CD14-positive monocyte (primary cell): ENCODE measurements around the gene WDR19. TPM values are rescaled to one million over a fixed set of nuclear protein-coding genes. Genes with fewer than 3 reads are reported as not detected.

Experiments used
- DNase-seq, 3 donors: peaks; one replicate each; pipeline ENCODE4 v3.0.0-alpha.2; 2011 to 2022
- H2AFZ ChIP-seq: 2 replicates; pipeline ENCODE4 v1.6.0; 2012; ENCODE audit warnings: mild to moderate bottlenecking, low read depth, low read length, inconsistent platforms; ENCODE audit not compliant: insufficient read depth, poor library complexity, severe bottlenecking
- H3K27ac ChIP-seq, 2 donors: 1 replicate in 1 of 2; 2 replicates in 1 of 2; pipeline ENCODE4 v1.5.1; 2012 to 2013; ENCODE audit warnings: low read length in 2 of 2, control low read depth in 1 of 2, inconsistent platforms in 1 of 2, low read depth in 1 of 2, mild to moderate bottlenecking in 1 of 2
- H3K27me3 ChIP-seq, 2 donors: one replicate each; pipeline versions ENCODE4 v1.6.0 to v1.6.1; 2011 to 2013; ENCODE audit warnings: low read length in 2 of 2; ENCODE audit not compliant: control insufficient read depth in 2 of 2, insufficient read depth in 2 of 2
- H3K36me3 ChIP-seq, 2 donors: replicated peaks in 1 of 2; 1 replicate in 1 of 2; 2 replicates in 1 of 2; pipeline versions ENCODE4 v1.5.1 to v1.6.1; 2012 to 2013; ENCODE audit warnings: low read length in 2 of 2, control low read depth in 1 of 2, inconsistent platforms in 1 of 2, mild to moderate bottlenecking in 1 of 2; ENCODE audit not compliant: insufficient read depth in 2 of 2, control insufficient read depth in 1 of 2
- H3K4me1 ChIP-seq, 2 donors: 1 replicate in 1 of 2; 2 replicates in 1 of 2; pipeline versions ENCODE4 v1.5.1 to v1.6.1; 2012 to 2013; ENCODE audit warnings: low read length in 2 of 2, control low read depth in 1 of 2, inconsistent platforms in 1 of 2, mild to moderate bottlenecking in 1 of 2, moderate library complexity in 1 of 2; ENCODE audit not compliant: insufficient read depth in 2 of 2, control insufficient read depth in 1 of 2
- H3K4me2 ChIP-seq: replicated peaks from 2 replicates; pipeline ENCODE3; 2012; ENCODE audit warnings: low read length, moderate library complexity, mild to moderate bottlenecking; ENCODE audit not compliant: poor library complexity, severe bottlenecking; ENCODE audit errors: extremely low read depth
- H3K4me3 ChIP-seq, 3 experiments: fragments of 200-600 bp in 1 of 3; sonication (generic) in 1 of 3; replicated peaks in 1 of 3; 1 replicate in 2 of 3; 2 replicates in 1 of 3; pipeline ENCODE4 v1.5.1; 2011 to 2013; ENCODE audit warnings: low read length in 3 of 3, mild to moderate bottlenecking in 3 of 3, control low read depth in 2 of 3, low read depth in 2 of 3, inconsistent platforms in 1 of 3, moderate library complexity in 1 of 3
- H3K79me2 ChIP-seq: 2 replicates; pipeline ENCODE4 v1.6.0; 2012; ENCODE audit warnings: mild to moderate bottlenecking, control low read depth, inconsistent platforms, low read length, moderate library complexity; ENCODE audit not compliant: insufficient read depth
- H3K9ac ChIP-seq: 2 replicates; pipeline ENCODE4 v1.6.0; 2017; ENCODE audit warnings: low read length, mild to moderate bottlenecking; ENCODE audit not compliant: insufficient read depth, poor library complexity, severe bottlenecking
- H3K9me3 ChIP-seq, 2 donors: replicated peaks in 1 of 2; 1 replicate in 1 of 2; 2 replicates in 1 of 2; pipeline versions ENCODE4 v1.5.1 to v1.6.1; 2012 to 2013; ENCODE audit warnings: low read length in 2 of 2, control low read depth in 1 of 2; ENCODE audit not compliant: control insufficient read depth in 1 of 2, insufficient read depth in 1 of 2
- H4K20me1 ChIP-seq: 2 replicates; pipeline ENCODE4 v1.6.0; 2012; ENCODE audit warnings: mild to moderate bottlenecking, low read length, control low read depth, moderate library complexity; ENCODE audit not compliant: insufficient read depth
- H3K27ac Mint-ChIP-seq, 7 donors: one replicate each; pipeline ENCODE4 v1.8.0; 2020; ENCODE audit warnings: mild to moderate bottlenecking in 7 of 7, mixed read lengths in 7 of 7, moderate library complexity in 6 of 7, inconsistent platforms in 2 of 7
- H3K27me3 Mint-ChIP-seq, 3 donors: one replicate each; pipeline ENCODE4 v1.8.0; 2021 to 2022; ENCODE audit warnings: low read depth in 3 of 3, mild to moderate bottlenecking in 3 of 3, mixed read lengths in 3 of 3, moderate library complexity in 3 of 3, inconsistent platforms in 1 of 3
- H3K36me3 Mint-ChIP-seq, 2 donors: one replicate each; pipeline ENCODE4 v1.8.0; 2020; ENCODE audit warnings: mixed read lengths in 2 of 2, inconsistent platforms in 1 of 2, mild to moderate bottlenecking in 1 of 2
- H3K4me1 Mint-ChIP-seq: one replicate; pipeline ENCODE4 v1.8.0; 2020; ENCODE audit warnings: mild to moderate bottlenecking, mixed read lengths
- H3K4me3 Mint-ChIP-seq, 2 donors: one replicate each; pipeline ENCODE4 v1.8.0; 2020; ENCODE audit warnings: mild to moderate bottlenecking in 2 of 2, mixed read lengths in 2 of 2, moderate library complexity in 1 of 2
- H3K9me3 Mint-ChIP-seq, 7 donors: one replicate each; pipeline ENCODE4 v1.8.0; 2020 to 2022; ENCODE audit warnings: mixed read lengths in 7 of 7, mild to moderate bottlenecking in 6 of 7, moderate library complexity in 6 of 7, inconsistent platforms in 2 of 7
- CTCF ChIP-seq: fragments of 200-600 bp; IDR thresholded peaks from one replicate; pipeline ENCODE4 v1.8.0; 2022; ENCODE audit warnings: antibody characterized with exemption, mild to moderate bottlenecking
- WGBS: methylation state at CpG from one replicate; pipeline ENCODE4 v1.1.5; 2013; ENCODE audit warnings: missing lambda C conversion rate; ENCODE audit not compliant: insufficient coverage; 5-methylcytosine and 5-hydroxymethylcytosine counted together
- intact Hi-C, 2 donors: fragments of 100-400 bp; cut with micrococcal nuclease; formaldehyde crosslinking; loops; one replicate each; pipeline versions ENCODE4 v1.15.0 to v1.15.1; 2023
- polyA plus RNA-seq, 3 donors: library from polyadenylated mRNA; depleted of rRNA in 1 of 3; unstranded in 2 of 3; stranded (reverse) in 1 of 3; fragments of 300-500 nt in 2 of 3; fragments of >200 nt in 1 of 3; fragmentation: Illumina TruSeq in 2 of 3; gene quantifications; 1 replicate in 2 of 3; 2 replicates in 1 of 3; pipeline ENCODE4 v1.2.3, GENCODE V29; 2012 to 2021

WDR19 gene
- polyA plus RNA-seq, 3 donors, result 1.7 to 11.4 (median 2.0) TPM

- no peaks in the 10 kb centered on the region for H3K27me3 ChIP-seq
- H4K20me1 ChIP-seq, result no peaks in the 10 kb centered on the region
- no peaks in the 10 kb centered on the region for H3K4me1 ChIP-seq
- no peak overlapping the region for H3K4me3 ChIP-seq
- no peak overlapping the region for H3K4me3 Mint-ChIP-seq
- H3K27me3 Mint-ChIP-seq, result no peaks in the 10 kb centered on the region
- H3K9ac ChIP-seq, result no peak overlapping the region
- no peak overlapping the region for H3K27ac Mint-ChIP-seq
- H2AFZ ChIP-seq, result no peak overlapping the region
- DNase-seq, result no peak
- peaks cover 13% of the 10 kb centered on the region for H3K79me2 ChIP-seq
- H3K4me2 ChIP-seq, result no peak overlapping the region
- 100% methylated on average over 1 of the region's 2 CpGs for WGBS
- no peak overlapping the region for H3K27ac ChIP-seq
- intact Hi-C loops, result no loop called here
- H3K9me3 ChIP-seq, result no peaks in the 10 kb centered on the region
- H3K36me3 Mint-ChIP-seq, result peaks cover 63 to 77% of the 10 kb centered on the region in 2 donors
- peaks cover 64 to 89% of the 10 kb centered on the region in 2 donors for H3K36me3 ChIP-seq
- no peaks in the 10 kb centered on the region for H3K4me1 Mint-ChIP-seq
- TF ChIP-seq CTCF, result no peak
- H3K9me3 Mint-ChIP-seq, result peaks cover 0 to 3% (median 0%) of the 10 kb centered on the region in 7 donors
These were observed 142.1 kb downstream of the WDR19 start for GRCh38 chr4:39324446-39324845.

GRCh38 chr4:39324897-39325613 lies 142.7 kb downstream of the WDR19 start:
- Mint-ChIP-seq H3K27ac (peak overlapping the region in 3 of 7 donors; percentile 28 to 57 (median 41)), H3K9me3 (peaks cover 0 to 3% (median 0%) of the 10 kb centered on the region in 7 donors), H3K27me3 (no peaks in the 10 kb centered on the region), H3K4me1 (no peaks in the 10 kb centered on the region), H3K36me3 (peaks cover 58 to 71% of the 10 kb centered on the region in 2 donors), H3K4me3 (no peak overlapping the region)
- peaks cover 19% of the 10 kb centered on the region for H3K79me2 ChIP-seq
- H3K9ac ChIP-seq, result no peak overlapping the region
- H3K9me3 ChIP-seq, result no peaks in the 10 kb centered on the region
- intact Hi-C loops, result no loop called here
- peaks cover 59 to 83% of the 10 kb centered on the region in 2 donors for H3K36me3 ChIP-seq
- 97% methylated on average over 3 of the region's 4 CpGs for WGBS
- H3K4me3 ChIP-seq, result no peak overlapping the region
- H3K4me1 ChIP-seq, result no peaks in the 10 kb centered on the region
- no peak overlapping the region for H3K4me2 ChIP-seq
- H2AFZ ChIP-seq, result no peak overlapping the region
- H3K27me3 ChIP-seq, result no peaks in the 10 kb centered on the region
- TF ChIP-seq CTCF, result no peak
- H3K27ac ChIP-seq, result no peak overlapping the region
- DNase-seq, result no peak
- no peaks in the 10 kb centered on the region for H4K20me1 ChIP-seq
